ENCODE results near the gene HECTD4. TPM values are rescaled to one million over a fixed set of nuclear protein-coding genes. Genes with fewer than 3 reads are reported as not detected.

The HECTD4 gene
- total and polyA plus RNA-seq, 10 donors: 5.4 to 70.8 (median 50.1) TPM

DNA sequence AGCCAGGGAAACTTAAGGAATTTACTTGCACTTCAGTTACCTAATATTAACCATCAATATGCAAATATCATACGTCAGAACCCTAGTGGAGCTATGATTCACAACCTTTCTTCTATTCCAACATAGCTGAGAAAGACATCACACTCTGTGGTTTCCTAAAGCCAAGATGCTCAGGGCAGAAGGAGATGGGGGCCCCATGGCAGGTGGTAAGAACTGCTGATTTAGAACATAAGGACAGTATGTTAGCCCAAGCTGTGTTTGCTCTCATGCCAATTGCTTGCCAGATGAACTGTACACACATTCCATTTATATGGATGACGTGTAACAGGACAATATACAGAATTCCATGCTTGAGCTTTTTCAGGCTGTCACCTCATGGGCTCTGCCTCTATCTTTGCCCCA, 34.6 kb downstream of the HECTD4 start:
- DNase-seq: no peak
- no peaks in the 10 kb centered on the region for H3K36me3 ChIP-seq
- no peak overlapping the region for H3K4me3 ChIP-seq
- no peak for TF ChIP-seq POLR2AphosphoS5 (IDR thresholded peaks at IDR 0.05)
- no peak for TF ChIP-seq CTCF (IDR thresholded peaks at IDR 0.05 in 8 of 11, conservative IDR thresholded peaks at IDR 0.05 in 3 of 11)
- no peak for TF ChIP-seq POLR2A (IDR thresholded peaks at IDR 0.05)
- H3K27ac ChIP-seq: no peak overlapping the region
- peaks cover 0 to 92% (median 25%) of the 10 kb centered on the region in 6 donors for H3K4me1 ChIP-seq
- intact Hi-C loops (cut with DNase I; ENCODE audit: low total_unique reads): no loop called here
- 55 to 87% (median 75%) methylated on average over 2 of the region's 2 CpGs for WGBS, 5 donors
- no peaks in the 10 kb centered on the region for H3K9me3 ChIP-seq
- no peaks in the 10 kb centered on the region for H3K27me3 ChIP-seq (replicated peaks in 1 of 7)

DNA sequence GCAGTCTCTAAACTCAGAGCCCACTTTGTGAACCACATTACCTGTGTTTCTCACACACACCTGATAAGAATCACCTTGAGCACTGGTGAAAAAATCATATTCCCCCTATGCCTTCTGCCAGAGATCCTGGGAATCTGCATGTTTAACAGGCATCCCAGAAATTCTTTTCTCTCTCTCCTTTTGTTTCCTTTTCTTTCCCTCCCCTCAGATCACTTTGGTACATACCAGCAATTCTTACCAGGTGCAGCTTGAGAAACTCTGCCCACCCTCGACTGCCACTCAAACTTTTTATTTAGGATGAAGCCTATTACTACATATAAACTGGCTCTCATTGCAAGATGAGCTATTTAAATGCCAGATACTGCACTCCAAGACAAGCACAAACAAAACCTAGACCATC, 36.0 kb downstream of the HECTD4 start:
- TF ChIP-seq CTCF (IDR thresholded peaks at IDR 0.05 in 8 of 11, conservative IDR thresholded peaks at IDR 0.05 in 3 of 11) (no peak), POLR2AphosphoS5 (IDR thresholded peaks at IDR 0.05) (no peak), POLR2A (IDR thresholded peaks at IDR 0.05) (no peak)
- intact Hi-C loops (cut with DNase I; ENCODE audit: low total_unique reads): no loop called here
- H3K27me3 ChIP-seq (replicated peaks in 1 of 7): no peaks in the 10 kb centered on the region
- DNase-seq: no peak
- no peaks in the 10 kb centered on the region for H3K36me3 ChIP-seq
- no peak overlapping the region for H3K27ac ChIP-seq
- H3K9me3 ChIP-seq: no peaks in the 10 kb centered on the region
- peaks cover 0 to 89% (median 26%) of the 10 kb centered on the region in 6 donors for H3K4me1 ChIP-seq
- 74 to 79% (median 77%) methylated on average over 1 of the region's 1 CpG for WGBS, 5 donors
- H3K4me3 ChIP-seq: no peak overlapping the region

GRCh38 chr12:112344220-112344619, 38.0 kb downstream of the HECTD4 start:
- Histone ChIP-seq H3K4me1 (peaks cover 0 to 75% (median 19%) of the 10 kb centered on the region in 6 donors), H3K27me3 (replicated peaks in 1 of 7) (no peaks in the 10 kb centered on the region), H3K4me3 (no peak overlapping the region), H3K9me3 (no peaks in the 10 kb centered on the region), H3K36me3 (no peaks in the 10 kb centered on the region), H3K27ac (no peak overlapping the region)
- no peak for TF ChIP-seq POLR2A (IDR thresholded peaks at IDR 0.05)
- no peak for TF ChIP-seq POLR2AphosphoS5 (IDR thresholded peaks at IDR 0.05)
- no peak for TF ChIP-seq CTCF (IDR thresholded peaks at IDR 0.05 in 8 of 11, conservative IDR thresholded peaks at IDR 0.05 in 3 of 11)
- no peak for DNase-seq
- WGBS, 5 donors: 88 to 97% (median 96%) methylated on average over 1 of the region's 1 CpG
- intact Hi-C loops (cut with DNase I; ENCODE audit: low total_unique reads): no loop called here

- no peak for DNase-seq
- TF ChIP-seq CTCF (IDR thresholded peaks at IDR 0.05 in 8 of 11, conservative IDR thresholded peaks at IDR 0.05 in 3 of 11) (no peak), POLR2A (IDR thresholded peaks at IDR 0.05) (no peak), POLR2AphosphoS5 (IDR thresholded peaks at IDR 0.05) (no peak)
- WGBS, 5 donors: 66 to 75% (median 74%) methylated on average over 3 of the region's 3 CpGs
- Histone ChIP-seq H3K27ac (no peak overlapping the region), H3K36me3 (peaks cover 0 to 10% (median 0%) of the 10 kb centered on the region in 6 donors), H3K9me3 (no peaks in the 10 kb centered on the region), H3K4me3 (no peak overlapping the region), H3K4me1 (peaks cover 0 to 59% (median 16%) of the 10 kb centered on the region in 6 donors), H3K27me3 (replicated peaks in 1 of 7) (no peaks in the 10 kb centered on the region)
- intact Hi-C loops (cut with DNase I; ENCODE audit: low total_unique reads): no loop called here
Measured at GRCh38 chr12:112342587-112342986, 39.6 kb downstream of the HECTD4 start.
